ENCODE results near the gene SORL1-AS1.

SORL1-AS1 gene

GRCh38 chr11:121394785-121395184 lies 58.0 kb downstream of the SORL1-AS1 start:
- DNase-seq (ENCODE audit: low spot score), result no peak
- FAIRE-seq, result no peak

DNA sequence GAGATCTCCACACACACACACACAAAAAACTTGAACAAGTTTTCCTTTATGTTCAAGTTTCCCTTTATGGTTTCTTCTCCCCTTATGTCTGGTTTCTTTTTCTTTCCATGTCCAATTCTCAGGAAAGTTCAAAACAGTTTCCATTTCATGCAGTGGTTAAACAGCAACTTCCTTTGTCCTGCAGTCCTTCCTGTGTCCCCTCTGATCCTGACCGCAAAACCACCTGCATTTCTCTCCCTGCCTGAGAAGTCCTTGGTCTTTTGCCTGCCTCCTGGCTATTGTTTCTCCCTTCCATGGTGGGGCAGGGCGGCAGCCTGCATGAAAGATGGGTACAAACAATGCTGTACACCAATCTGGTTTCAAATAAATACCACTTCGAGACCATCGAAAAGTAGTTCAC lies 58.9 kb downstream of the SORL1-AS1 start:
- DNase-seq (ENCODE audit: low spot score) (no peak), FAIRE-seq (no peak)

GRCh38 chr11:121391914-121392313 lies 60.9 kb downstream of the SORL1-AS1 start:
- no peak for DNase-seq (ENCODE audit: low spot score)
- FAIRE-seq, result no peak

GRCh38 chr11:121389651-121390050 lies 63.1 kb downstream of the SORL1-AS1 start:
- FAIRE-seq (no peak), DNase-seq (ENCODE audit: low spot score) (no peak)
